Hepatic stellate cell (primary cell): Measurements from ENCODE around the gene C2CD5.

ENCODE experiments used
- DNase-seq: peaks from one replicate; pipeline ENCODE4 v3.0.0; 2011; ENCODE audit warnings: low spot score

The C2CD5 gene

DNA sequence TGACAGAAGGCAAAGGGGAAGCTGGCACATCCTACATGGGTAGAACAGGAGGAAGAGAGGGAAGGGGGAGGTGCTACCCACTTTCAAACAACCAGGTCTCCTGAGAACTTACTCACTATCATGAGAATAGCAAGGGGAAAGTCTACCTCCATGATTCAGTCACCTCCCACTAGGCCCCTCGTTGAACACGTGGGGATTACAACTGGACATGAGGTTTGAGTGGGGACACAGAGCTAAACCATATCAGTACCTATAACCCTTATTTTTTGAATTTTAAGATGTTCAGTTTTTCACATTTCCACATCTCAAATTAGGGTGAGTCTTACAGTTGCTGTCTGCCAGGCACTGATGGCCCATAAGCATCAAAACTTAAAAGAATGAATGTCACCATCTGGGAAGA is 129.6 kb downstream of the C2CD5 start:
- DNase-seq = no peak

DNA sequence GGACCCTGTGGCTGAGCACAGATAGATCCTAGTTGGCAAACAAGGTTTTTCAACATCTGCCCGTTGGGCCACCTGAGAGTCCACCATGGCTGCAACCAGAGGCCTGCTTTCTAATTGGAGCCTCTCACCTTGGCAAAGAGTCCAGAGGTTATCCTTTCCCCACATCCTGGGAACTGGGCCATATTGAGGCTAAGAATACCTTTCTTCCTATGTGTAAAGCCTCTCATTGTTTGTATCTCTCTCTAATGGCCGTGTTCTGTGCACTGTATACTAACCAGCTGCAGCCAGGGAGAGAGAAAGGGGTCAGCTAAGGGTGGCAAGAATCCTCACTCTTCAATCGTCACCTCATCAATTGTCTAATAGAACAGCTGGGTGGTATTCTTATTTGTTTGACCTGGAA is 130.8 kb downstream of the C2CD5 start:
- no peak for DNase-seq

DNA sequence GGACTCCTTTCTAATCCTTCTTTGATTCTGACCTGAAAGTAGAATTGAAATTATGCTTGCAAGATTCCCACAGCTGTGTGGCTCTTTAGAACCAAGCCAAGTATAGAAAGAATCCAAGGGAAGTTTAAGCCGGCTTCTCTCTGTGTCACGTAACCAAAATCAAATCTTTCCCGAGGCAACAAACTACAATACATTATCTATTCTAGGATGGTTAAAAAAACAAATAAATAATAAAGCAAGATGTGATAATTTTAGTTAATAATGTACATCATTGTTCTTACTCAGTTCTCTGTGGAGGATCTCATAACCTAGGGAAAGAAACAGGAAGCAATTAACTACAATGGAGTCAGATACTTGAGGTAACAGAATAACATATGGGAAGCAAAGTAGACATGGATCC is 131.8 kb downstream of the C2CD5 start:
- DNase-seq = no peak

DNA sequence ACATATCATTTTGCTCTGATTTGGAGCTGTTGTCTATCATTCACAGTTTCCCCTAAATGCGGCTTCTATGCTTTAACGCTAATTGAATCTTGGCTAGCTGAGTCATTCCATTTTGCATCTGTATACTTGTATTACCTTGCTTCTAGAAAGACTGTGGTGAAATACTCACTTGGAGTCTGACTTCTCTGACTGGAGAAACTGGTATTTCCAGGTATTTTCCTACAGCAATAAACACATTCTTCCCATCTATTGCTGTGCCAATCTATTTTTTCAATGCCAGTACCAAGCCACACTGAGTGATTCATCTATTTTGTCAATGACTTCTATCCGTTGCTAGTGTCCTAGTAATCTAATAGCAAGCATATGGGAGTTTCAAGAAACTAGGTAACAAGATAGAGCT is 133.9 kb downstream of the C2CD5 start:
- no peak for DNase-seq

- DNase-seq = no peak
Measured at GRCh38 chr12:22409377-22410164, 134.8 kb downstream of the C2CD5 start.

DNA sequence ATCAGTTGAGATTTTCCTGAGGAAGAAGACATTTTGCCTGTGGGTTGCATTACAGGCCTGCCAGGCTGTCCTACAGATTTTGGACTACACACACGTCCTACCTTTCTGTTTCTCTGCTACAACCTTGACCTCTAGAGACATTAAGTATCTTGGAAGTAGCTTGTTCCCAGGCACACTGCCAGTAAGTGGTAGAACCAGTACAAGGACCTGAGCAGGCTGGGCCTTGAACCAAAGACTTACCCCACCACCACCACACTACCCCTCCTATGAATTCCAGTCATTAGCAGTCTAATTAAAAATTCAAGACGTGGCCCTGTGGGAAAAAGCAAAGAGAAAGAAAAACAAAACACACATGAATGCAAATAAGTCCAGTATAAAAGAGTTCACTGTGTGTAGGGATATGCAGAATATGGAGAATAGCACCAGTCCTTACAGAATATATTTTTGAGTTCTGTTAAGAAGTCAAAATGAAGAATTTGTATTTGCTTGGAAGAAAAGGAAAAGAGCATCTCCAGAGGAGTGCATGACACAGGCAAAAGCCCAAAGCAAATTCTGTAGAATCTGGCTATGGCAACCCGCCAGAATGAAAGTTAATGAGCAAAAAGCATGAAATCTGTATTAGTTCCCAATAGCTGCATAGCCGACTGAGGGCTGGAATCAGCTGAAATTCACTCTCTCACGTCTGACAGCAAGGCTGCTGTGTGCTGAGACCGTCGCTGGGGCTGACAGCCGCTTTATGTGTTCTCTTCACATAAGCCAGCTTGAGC is 135.5 kb downstream of the C2CD5 start:
- no peak for DNase-seq

- no peak for DNase-seq
Measured at GRCh38 chr12:22407397-22407796, 136.9 kb downstream of the C2CD5 start.

- DNase-seq = no peak
Measured at GRCh38 chr12:22406627-22407026, 137.7 kb downstream of the C2CD5 start.

- no peak for DNase-seq
Measured at GRCh38 chr12:22399464-22400180, 144.7 kb downstream of the C2CD5 start.
